Neural crest cell (in vitro differentiated cells): ENCODE results near the gene PARM1. TPM values are rescaled to one million over a fixed set of nuclear protein-coding genes. Genes with fewer than 3 reads are reported as not detected.

Source experiments
- DNase-seq: peaks from one replicate; pipeline ENCODE4 v3.0.0; 2021; ENCODE audit warnings: low read depth, mixed read lengths, low spot score
- H3K27ac Mint-ChIP-seq: one replicate; pipeline ENCODE4 v1.8.0; 2021; ENCODE audit warnings: mild to moderate bottlenecking, mixed read lengths; ENCODE audit not compliant: unreplicated experiment
- H3K27me3 Mint-ChIP-seq: 2 replicates; pipeline ENCODE4 v1.8.0; 2021; ENCODE audit warnings: low read depth, mild to moderate bottlenecking, mixed read lengths
- H3K36me3 Mint-ChIP-seq: 2 replicates; pipeline ENCODE4 v1.8.0; 2021; ENCODE audit warnings: low read depth, mild to moderate bottlenecking, mixed read lengths
- H3K4me1 Mint-ChIP-seq: 2 replicates; pipeline ENCODE4 v1.8.0; 2021; ENCODE audit warnings: mixed read lengths
- H3K4me3 Mint-ChIP-seq: one replicate; pipeline ENCODE4 v1.8.0; 2021; ENCODE audit warnings: mild to moderate bottlenecking, mixed read lengths
- H3K9me3 Mint-ChIP-seq: 2 replicates; pipeline ENCODE4 v1.8.0; 2021; ENCODE audit warnings: mixed read lengths
- total RNA-seq: library from RNA; stranded (reverse); gene quantifications from 2 replicates; pipeline ENCODE4 v1.2.1, GENCODE V29; 2021
- TF ChIP-seq, protein P1 (sequence below): fragments of 200-600 bp; sonication (generic); conservative IDR thresholded peaks from 2 replicates; pipeline ENCODE4 v1.5.0; 2021; ENCODE audit warnings: antibody characterized with exemption, mild to moderate bottlenecking

Gene PARM1
- total RNA-seq, 1 donor from 2014 or later = 0.96 TPM

DNA sequence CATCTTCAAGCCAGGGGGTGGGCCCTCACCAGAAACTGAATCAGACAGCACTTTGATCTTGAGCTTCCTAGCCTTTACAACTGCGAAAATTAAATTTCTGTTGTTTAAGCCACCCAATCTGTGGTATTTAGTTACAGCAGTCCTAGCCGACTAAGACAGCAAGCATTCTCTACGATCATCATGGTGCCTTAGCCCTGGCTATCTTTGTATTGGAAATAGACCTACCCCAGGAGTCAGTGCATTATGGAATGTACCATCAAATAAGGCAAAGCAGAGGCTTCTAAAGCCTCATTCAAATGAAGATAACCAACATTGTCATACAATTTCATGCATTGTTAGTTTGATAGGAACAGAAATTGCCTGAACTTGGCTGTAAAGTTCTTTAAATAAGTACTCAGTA, 75.0 kb downstream of the PARM1 start:
- TF ChIP-seq, protein P1, sequence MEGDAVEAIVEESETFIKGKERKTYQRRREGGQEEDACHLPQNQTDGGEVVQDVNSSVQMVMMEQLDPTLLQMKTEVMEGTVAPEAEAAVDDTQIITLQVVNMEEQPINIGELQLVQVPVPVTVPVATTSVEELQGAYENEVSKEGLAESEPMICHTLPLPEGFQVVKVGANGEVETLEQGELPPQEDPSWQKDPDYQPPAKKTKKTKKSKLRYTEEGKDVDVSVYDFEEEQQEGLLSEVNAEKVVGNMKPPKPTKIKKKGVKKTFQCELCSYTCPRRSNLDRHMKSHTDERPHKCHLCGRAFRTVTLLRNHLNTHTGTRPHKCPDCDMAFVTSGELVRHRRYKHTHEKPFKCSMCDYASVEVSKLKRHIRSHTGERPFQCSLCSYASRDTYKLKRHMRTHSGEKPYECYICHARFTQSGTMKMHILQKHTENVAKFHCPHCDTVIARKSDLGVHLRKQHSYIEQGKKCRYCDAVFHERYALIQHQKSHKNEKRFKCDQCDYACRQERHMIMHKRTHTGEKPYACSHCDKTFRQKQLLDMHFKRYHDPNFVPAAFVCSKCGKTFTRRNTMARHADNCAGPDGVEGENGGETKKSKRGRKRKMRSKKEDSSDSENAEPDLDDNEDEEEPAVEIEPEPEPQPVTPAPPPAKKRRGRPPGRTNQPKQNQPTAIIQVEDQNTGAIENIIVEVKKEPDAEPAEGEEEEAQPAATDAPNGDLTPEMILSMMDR = no peak
- H3K27me3 Mint-ChIP-seq = no peaks in the 10 kb centered on the region
- H3K9me3 Mint-ChIP-seq = peaks cover 5% of the 10 kb centered on the region
- no peak overlapping the region for H3K27ac Mint-ChIP-seq
- H3K4me1 Mint-ChIP-seq = no peaks in the 10 kb centered on the region
- H3K4me3 Mint-ChIP-seq = no peak overlapping the region
- DNase-seq = no peak
- H3K36me3 Mint-ChIP-seq = peaks cover 5% of the 10 kb centered on the region

DNA sequence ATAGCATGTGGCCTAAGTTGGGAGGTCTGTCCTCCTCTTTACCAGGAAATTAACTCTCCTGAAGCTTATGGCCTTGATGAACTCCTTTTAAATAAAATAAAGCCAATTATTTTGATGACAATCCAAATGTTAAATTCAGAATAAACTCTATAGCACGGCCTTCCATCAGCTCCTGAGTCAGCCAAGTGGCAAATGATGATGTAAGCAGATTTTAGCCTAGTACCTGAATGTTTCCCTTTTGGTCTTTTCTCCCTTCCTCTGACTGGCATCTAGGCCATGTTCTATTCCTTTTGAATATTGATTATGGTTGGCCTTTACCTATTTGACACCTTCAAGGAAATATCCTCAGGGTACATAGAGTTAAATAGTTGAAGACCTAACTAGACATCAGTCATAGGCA, 76.2 kb downstream of the PARM1 start:
- TF ChIP-seq, protein P1 = no peak

DNA sequence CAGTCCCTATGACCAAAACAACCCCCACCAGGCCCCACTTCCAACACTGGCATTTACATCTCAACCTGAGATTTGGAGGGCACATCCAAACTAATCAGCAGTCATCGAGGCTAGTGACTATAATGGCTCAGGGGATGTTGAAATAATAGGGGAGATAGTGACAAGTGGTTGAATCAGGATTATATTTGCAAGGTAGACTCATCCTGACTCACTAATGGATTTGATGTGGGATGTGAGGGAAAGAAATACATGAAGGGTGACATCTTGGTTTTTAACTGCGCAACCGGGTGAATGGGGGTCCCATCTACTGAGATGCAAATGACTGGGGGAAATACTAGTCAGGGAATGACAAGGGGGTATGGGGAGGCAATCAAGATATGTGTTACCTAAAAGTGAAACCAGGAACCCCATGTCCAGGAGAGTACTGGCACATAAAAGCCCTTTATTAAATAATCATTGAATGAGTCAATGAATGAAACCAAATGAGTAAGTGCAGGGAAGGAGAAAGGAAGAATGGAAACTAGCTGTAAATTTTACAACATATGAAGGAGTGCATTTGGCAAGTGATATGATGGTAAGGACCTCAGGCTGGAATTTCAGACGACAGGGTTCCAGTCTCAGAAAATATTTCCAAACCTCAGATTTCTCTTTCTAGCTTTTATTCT, 78.3 kb downstream of the PARM1 start:
- TF ChIP-seq, protein P1 = no peak
- no peak for DNase-seq
- H3K9me3 Mint-ChIP-seq = peaks cover 5% of the 10 kb centered on the region
- no peaks in the 10 kb centered on the region for H3K4me1 Mint-ChIP-seq
- no peak overlapping the region for H3K4me3 Mint-ChIP-seq
- peaks cover 5% of the 10 kb centered on the region for H3K36me3 Mint-ChIP-seq
- no peaks in the 10 kb centered on the region for H3K27me3 Mint-ChIP-seq
- no peak overlapping the region for H3K27ac Mint-ChIP-seq

More for the DNA sequence above, 76.2 kb downstream of the PARM1 start:
- Mint-ChIP-seq H3K27ac (no peak overlapping the region), H3K9me3 (peaks cover 5% of the 10 kb centered on the region), H3K27me3 (no peaks in the 10 kb centered on the region), H3K4me3 (no peak overlapping the region), H3K4me1 (no peaks in the 10 kb centered on the region), H3K36me3 (peaks cover 5% of the 10 kb centered on the region)
- no peak for DNase-seq

DNA sequence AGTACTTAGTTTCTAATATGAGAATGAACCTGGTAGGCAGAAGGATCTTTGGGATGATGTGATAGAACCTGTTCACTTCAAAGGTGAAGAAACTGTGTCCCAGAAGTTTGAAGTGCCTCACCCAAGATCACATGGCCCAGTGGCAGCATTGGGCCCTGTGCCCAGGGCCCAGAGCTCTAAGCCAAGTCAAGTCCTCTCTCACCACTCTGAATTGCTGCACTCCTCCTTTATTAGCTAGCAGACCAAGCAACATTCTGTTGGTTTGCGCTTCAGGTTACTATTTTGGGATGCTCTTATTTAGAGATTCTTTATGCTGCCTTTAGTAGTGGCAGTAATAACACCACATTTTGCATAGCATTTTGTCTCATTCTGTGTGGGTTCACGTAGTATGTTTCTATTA, 82.7 kb downstream of the PARM1 start:
- DNase-seq = no peak
- Mint-ChIP-seq H3K9me3 (no peaks in the 10 kb centered on the region), H3K36me3 (peaks cover 2% of the 10 kb centered on the region), H3K4me1 (no peaks in the 10 kb centered on the region), H3K27ac (no peak overlapping the region), H3K27me3 (no peaks in the 10 kb centered on the region), H3K4me3 (no peak overlapping the region)
- TF ChIP-seq, protein P1 = no peak

DNA sequence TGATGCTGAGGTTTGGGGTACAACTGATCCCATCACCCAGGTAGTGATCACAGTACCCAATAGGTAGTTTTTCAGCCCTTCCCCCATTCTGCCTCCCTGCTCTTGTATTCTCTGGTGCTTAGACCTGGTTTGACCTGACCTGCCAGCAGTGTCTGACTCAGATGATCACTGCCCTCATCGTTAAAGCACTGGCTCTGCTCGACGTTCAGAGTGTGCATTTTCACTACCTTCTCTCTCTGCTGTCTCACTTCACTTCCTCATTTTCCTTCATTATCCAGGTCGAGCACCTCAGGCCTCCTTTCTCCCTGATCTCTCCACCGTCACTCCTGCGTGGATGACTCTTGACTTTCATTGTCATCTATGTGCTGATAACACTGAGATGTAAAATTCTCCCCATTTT, 83.6 kb downstream of the PARM1 start:
- H3K27ac Mint-ChIP-seq = no peak overlapping the region
- DNase-seq = no peak
- no peaks in the 10 kb centered on the region for H3K4me1 Mint-ChIP-seq
- H3K9me3 Mint-ChIP-seq = no peaks in the 10 kb centered on the region
- H3K36me3 Mint-ChIP-seq = peaks cover 2% of the 10 kb centered on the region
- H3K4me3 Mint-ChIP-seq = no peak overlapping the region
- H3K27me3 Mint-ChIP-seq = no peaks in the 10 kb centered on the region
- TF ChIP-seq, protein P1 = no peak
